HG02884 (cell line): ENCODE measurements around the gene TRIM75.
"Not testable (repeated sequence)": the region's sequence is repeated elsewhere in the genome, so short reads cannot be mapped to it uniquely, and the experiment has no call there.

ENCODE experiments used
- ATAC-seq: cut with Tn5 transposase; IDR thresholded peaks from one replicate; pipeline ENCODE4 v1.9.1; 2021; ENCODE audit warnings: mild to moderate bottlenecking, moderate library complexity; ENCODE audit not compliant: unreplicated experiment

The TRIM75 gene

GRCh38 chr4:165053645-165054044 lies at the start of gene TRIM75:
TSS of gene TRIM75 (plus strand) at chr4:165053866. CDS start at chr4:165059148, 5,282 bp downstream.
- ATAC-seq: no peak

DNA sequence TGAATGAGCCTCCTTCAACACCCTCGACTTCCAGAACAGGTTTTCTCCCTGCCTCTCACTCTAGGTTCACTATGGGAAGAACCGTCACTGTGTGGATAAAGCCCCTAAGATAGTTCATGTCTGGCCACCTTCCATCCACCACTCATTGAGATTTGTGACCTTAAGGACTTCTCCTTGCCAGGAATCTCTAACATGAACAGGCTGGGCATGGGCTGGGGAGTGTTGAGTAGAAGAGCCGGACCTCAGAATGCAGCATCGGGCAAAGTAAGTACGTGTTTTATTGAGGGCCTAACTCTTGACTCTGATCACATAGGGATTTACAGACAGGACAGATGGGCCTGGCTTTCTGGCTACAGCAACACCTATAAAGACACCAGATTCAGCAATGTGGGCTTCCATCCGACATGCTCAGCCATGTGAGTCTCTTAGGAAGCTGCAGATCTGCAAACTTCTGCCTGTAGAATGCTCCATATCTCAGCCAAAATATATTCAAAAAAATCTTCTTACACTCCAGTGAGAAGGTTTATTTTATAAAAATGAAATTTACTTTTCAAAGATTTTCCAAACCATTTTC lies 48.2 kb upstream of the TRIM75 start:
- ATAC-seq: no peak

GRCh38 chr4:165006456-165006855 lies 47.2 kb upstream of the TRIM75 start:
- no peak for ATAC-seq

GRCh38 chr4:165006886-165007285 lies 46.8 kb upstream of the TRIM75 start:
- ATAC-seq: no peak

DNA sequence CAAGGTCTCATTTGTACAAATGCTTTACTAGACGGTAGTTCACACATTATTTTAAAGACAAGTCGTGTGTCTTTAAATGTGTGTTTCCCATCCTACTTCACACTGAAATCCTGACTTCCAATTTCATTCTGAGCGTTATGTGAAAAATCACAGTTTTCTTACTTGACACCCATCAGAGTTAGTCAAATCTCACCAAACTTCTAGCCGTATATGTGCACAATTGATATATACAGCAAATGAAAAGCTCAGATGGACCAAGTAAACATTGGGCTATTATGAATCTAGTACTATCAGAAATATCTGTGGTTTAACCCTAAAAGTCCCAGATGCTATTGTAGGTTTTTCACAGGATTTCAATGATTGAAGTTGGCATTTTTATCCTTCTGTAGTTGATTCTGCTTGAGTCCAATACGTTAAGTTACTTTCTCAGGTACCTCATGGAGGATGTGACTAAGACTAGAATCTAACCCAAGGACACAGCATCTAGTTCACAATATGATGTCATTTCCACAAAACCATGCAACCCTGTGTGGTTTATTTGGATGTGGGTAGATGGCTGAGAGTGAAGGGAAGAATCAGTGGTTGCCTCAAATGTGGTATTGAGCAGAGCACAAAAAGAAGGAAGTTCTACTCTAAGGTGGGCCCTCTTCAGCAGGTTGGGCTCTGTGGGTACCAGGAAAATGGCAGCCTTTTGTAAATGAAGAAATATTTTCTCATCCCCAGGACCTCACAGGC lies 44.0 kb upstream of the TRIM75 start:
- ATAC-seq: peak; percentile 68

GRCh38 chr4:165010487-165010886 lies 43.2 kb upstream of the TRIM75 start:
- no peak for ATAC-seq

GRCh38 chr4:165010991-165011390 lies 42.7 kb upstream of the TRIM75 start:
- no peak for ATAC-seq

- ATAC-seq: no peak
Observed at GRCh38 chr4:165011403-165011802, 42.3 kb upstream of the TRIM75 start.

DNA sequence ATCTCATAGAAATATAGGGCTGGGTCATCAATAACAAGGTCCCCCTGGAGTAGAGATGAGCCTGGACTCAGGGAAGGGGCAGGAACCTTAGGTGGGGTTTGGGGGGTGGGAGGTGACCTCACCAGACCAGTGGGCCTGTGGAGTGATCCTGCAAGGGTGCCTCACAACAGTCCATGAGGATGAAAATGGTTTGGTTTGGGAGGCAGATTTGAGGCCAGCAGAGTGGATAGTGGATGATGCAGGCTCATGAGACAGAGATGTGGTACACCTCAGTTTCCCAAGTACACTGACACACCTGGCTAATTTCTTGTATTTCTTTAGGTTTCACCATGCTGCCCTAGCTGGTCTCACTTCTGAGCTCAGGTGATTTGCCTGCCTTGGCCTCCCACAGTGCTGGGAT lies 40.0 kb upstream of the TRIM75 start:
- no peak for ATAC-seq

DNA sequence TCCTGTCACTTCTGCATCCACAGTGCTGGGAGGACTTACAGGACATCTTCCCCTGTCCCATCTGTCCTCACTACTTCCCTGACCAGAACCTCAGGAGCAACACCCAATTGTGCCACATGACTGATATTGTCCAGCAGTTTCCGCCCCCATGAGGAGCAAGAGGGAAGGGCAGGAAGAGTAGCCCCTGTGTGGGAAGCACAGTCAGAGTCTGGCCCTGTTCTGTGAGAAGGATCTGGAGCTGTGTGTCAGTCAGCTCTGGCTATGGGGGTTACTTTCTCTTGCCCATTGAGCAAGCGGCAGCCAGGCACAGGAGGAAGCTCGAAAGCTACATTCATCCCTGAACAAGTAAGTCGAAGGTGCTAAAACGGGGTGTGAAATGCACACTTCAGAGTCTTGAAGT lies 36.7 kb upstream of the TRIM75 start:
- ATAC-seq: no peak

GRCh38 chr4:165019995-165020394 lies 33.7 kb upstream of the TRIM75 start:
- ATAC-seq: not testable (repeated sequence)

GRCh38 chr4:165025782-165026181 lies 27.9 kb upstream of the TRIM75 start:
- ATAC-seq: not testable (repeated sequence)

GRCh38 chr4:165027762-165028402 lies 25.8 kb upstream of the TRIM75 start:
- ATAC-seq: no peak

DNA sequence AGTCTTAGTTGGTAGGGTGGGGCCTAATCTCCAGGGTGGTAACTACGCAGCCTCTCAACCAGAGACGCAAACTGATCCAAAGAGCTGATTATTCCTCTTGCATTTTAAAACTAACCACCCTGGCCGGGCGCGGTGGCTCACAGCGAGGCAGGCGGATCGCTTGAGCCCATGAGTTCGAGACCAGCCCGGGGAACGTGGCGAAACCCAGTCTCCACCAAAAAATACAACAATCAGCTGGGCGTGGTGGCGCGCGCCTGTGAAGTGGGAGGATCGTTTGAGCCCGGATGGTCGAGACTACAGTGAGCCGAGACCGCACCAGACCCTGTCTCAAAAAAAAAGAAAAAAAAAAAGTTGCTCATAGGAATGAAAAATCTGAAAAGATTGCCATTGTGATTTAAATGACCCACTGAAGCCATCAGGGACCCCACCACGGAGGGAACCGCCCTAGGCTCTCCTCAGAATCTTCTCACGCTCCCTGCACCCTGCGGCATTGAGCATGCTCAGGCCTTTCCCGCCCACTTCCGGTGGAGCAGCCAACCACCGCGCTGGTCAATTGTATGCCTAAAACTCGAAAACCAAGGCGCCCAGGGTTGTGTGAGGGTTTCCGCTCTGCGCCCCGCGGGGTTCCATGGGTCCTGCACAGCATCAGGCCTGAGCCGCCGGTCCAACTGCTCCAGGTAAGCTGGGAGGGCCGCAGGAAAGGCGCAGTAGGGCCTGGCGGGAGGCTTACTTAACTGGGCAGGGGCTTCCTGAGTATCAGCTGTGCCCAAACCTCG lies 22.0 kb upstream of the TRIM75 start, which contains the start of gene TRIM60:
Gene TRIM60 (plus strand): TSS at position 564 of the 776 bp plus-strand sequence. CDS start 8,074 bp downstream, outside the sequence.
- ATAC-seq: no peak

DNA sequence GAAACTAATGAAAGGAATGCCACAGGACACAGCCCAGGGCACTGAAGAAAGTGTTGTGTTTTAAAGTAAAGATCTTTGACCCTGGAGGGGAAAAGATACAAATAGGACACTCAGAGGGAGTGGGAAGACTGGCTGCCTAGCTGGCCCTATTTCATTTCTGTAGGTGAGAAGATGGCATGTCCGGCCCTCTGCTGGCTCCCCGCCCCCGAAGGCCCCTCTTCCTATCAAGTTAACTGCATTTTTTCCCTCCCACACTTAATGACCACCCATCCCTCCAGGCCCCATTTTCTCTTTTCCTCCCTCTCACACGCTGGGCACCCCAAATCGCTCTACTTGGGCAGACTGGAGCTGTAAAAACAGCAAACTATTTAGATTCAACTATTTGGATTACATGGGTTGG lies 5.5 kb upstream of the TRIM75 start:
- ATAC-seq: no peak

- no peak for ATAC-seq
Observed at GRCh38 chr4:165052627-165053026, 1.0 kb upstream of the TRIM75 start.

DNA sequence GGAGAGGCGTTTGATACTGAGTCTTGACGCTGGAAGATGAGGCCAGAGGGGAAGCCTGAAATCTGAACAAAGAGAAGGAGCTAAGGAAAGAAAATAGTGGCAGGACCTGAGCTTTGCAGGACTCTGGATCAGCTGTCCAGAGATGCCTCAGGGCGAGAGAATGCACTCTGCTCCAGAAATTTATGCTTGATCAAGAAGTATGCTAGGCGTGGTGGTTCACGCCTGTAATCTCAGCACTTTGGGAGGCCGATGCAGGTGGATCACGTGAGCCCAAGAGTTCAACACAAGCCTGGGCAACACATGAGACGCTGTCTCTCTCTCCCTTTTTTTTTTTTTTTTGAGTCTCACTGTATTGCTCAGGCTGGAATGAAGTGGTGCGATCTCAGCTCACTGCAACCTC lies 1.9 kb downstream of the TRIM75 start:
- ATAC-seq: no peak

DNA sequence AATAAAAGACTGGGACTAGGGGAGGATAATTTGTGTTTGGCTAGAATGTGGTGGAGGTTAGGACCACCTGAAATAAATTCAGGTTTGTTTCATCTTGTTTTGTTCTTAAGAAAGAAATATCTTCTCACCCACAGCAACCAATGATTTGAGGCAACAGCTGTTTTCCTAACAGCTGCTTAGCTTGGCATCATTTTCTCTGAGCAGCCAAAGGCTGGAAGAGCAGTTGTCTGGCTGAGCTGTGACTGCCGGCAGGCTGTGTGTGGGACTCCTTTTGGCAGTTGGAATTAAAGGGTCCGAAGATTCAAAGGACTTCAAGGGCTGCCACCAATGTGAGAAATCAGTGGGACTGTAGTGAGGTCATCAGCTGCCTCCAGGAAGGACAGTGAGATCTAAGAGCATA lies 5.0 kb downstream of the TRIM75 start:
- ATAC-seq: no peak

DNA sequence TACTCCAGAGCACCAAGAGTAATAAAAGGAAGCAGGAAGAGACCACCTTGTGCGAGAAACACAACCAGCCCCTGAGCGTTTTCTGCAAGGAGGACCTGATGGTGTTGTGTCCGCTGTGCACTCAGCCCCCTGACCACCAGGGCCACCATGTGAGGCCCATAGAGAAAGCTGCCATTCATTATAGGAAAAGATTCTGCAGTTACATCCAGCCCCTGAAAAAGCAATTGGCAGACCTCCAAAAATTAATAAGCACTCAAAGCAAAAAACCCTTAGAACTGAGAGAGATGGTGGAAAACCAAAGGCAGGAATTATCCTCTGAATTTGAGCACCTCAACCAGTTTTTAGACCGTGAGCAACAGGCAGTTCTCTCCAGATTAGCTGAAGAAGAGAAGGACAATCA lies 5.7 kb downstream of the TRIM75 start:
- no peak for ATAC-seq

GRCh38 chr4:165060938-165061337 lies 7.3 kb downstream of the TRIM75 start:
- ATAC-seq: no peak

GRCh38 chr4:165070560-165070959 lies 16.9 kb downstream of the TRIM75 start:
- no peak for ATAC-seq
